Measurements from ENCODE around the gene ADGRD2.

DNA sequence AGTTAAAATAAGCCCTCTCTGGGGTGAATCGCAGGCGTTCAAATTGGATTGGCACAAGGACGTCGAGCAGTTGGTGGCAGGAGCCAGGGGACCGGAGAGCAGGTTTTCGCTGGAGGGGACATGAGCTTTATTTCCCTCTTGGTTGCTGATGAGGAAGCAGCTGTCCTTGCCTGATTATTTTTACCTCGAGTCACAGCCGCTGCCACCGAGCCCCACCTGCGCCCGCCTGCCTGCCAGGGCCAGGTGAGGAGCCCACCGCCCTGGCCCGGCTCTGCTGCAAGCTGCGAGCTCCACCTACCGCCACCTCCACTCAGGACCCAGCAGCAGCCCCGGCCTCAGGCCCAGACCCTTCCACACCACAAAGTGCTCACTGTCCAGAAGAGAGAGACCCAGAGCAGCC is 9.0 kb upstream of the ADGRD2 start:
- no peak for TF ChIP-seq ZNF384 (IDR thresholded peaks at IDR 0.05)
- no peak for TF ChIP-seq BHLHE40 (IDR thresholded peaks at IDR 0.05; ENCODE audit: borderline replicate concordance)
- TF ChIP-seq FOXA1 (IDR thresholded peaks at IDR 0.05), result no peak
